Activated naive CD4-positive, alpha-beta T cell treated with anti-CD3 and anti-CD28 coated beads, Interleukin-2, amount 50 U/mL, for 72 hours (primary cell): ENCODE measurements around the gene PEX16. TPM values are rescaled to one million over a fixed set of nuclear protein-coding genes. Genes with fewer than 3 reads are reported as not detected.

ENCODE experiments used
- ATAC-seq, 2 donors: fragments of 150-1000 bp; cut with Tn5 transposase; 2 replicates each; pipeline ENCODE4 v1.10.0; 2021; ENCODE audit warnings: mild to moderate bottlenecking in 2 of 2, moderate library complexity in 2 of 2
- DNase-seq, 2 donors: peaks; one replicate each; pipeline ENCODE4 v3.0.0; 2021 to 2022; ENCODE audit warnings: low spot score in 2 of 2
- H3K27ac Mint-ChIP-seq, 2 donors: one replicate each; pipeline ENCODE4 v1.8.0; 2022; ENCODE audit warnings: mild to moderate bottlenecking in 2 of 2, mixed read lengths in 2 of 2
- H3K36me3 Mint-ChIP-seq, 2 donors: one replicate each; pipeline ENCODE4 v1.8.0; 2022; ENCODE audit warnings: mixed read lengths in 2 of 2
- H3K9me3 Mint-ChIP-seq, 2 donors: one replicate each; pipeline ENCODE4 v1.8.0; 2022; ENCODE audit warnings: mixed read lengths in 2 of 2
- total RNA-seq, 2 donors: library from RNA; stranded (reverse); gene quantifications; one replicate each; pipeline ENCODE4 v1.2.3, GENCODE V29; 2022

The PEX16 gene
- total RNA-seq, 2 donors from 2014 or later, result 33.9 to 39.4 TPM

DNA sequence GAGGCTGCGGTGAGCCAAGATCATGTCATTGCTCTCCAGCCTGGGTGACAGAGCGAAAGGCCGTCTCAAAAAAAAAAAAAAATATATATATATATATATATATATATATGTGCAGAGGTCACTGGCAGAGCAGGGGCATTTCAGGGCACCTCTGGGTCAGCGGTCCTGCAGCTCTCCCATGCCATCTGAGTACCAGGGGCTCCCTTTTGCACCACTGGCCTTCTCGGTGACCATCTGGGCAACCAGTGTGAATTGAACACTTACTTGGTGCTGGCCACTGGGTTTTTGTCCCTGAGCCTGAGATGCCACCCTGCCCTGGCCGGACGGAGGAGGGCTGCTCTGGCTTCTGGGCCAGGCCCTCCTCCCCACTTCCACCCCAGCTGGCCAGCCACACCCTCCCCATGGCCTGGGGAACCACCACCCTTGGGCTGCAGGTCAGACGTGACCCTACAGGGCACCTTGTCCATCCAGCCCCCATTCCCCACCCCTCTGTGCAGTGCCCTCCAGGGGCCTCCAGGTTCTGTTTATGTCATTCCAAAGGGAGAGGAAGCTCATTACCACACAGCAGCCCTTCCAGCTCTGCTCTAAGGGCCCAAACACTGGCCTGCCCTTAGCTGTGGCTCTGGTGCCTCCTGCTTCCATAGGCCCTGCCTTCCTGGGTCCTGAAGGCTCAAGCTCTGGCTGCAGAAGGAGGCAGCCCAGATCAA lies 22.0 kb downstream of the PEX16 start:
- no peak overlapping the region for H3K27ac Mint-ChIP-seq
- no peaks in the 10 kb centered on the region for H3K9me3 Mint-ChIP-seq
- peak in 1 of 2 donors; percentile 50 for DNase-seq
- H3K36me3 Mint-ChIP-seq, result no peaks in the 10 kb centered on the region
- no peak for ATAC-seq

DNA sequence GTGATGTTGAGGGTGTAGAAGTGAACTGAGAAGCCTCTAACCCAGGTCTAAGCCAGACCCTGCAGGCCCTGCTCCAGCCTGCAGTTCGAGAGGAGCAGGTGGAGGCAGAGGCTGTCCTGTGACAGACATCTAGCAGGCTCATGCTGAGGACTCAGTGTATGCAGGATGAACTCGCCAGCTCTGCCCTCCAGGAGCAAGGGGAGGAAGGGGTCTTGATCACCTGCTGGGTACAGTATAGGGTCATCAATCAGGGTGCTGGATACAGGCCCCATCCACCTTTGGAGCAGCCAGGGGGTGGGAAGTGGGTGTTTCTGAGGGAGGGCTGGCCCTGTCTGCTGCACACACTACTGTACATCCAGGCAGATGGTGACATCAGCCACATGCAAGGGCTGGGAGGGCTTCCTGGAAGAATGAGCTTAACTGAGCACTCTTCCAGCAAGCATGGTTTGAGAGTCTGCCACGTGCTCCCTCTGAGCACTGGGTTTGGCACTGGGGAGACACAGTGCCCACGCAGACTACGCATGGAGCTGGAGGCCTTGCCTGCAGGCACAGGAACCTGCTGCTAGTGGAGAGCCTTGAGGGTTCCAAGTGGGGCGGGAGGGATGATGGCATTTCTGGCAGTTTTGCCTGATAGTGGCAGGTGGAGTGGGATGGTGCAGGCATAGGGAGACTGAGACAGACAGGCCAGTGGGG lies 23.0 kb downstream of the PEX16 start:
- H3K9me3 Mint-ChIP-seq, result no peaks in the 10 kb centered on the region
- H3K36me3 Mint-ChIP-seq, result no peaks in the 10 kb centered on the region
- DNase-seq (no peak), ATAC-seq (no peak)
- no peak overlapping the region for H3K27ac Mint-ChIP-seq

DNA sequence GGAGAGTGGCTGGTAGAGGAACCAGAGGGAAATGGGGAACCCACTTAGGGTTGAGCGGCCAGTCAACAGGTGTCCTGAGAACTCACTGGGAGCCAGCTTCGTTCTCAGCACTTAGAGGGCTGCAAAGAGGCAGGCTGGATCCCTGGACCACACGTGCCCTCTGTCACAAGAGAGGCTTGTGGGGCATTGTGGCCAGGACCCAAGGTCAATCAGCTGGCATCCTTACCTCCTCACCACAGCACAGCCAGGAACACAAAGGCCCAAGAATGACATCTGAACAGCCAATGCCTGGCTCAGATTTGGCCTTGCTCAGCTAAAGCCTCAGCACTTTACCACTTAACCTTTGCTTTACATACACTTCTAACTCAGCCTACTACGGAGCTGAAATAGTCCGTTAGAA lies 24.8 kb downstream of the PEX16 start:
- Mint-ChIP-seq H3K27ac (no peak overlapping the region), H3K9me3 (no peaks in the 10 kb centered on the region), H3K36me3 (no peaks in the 10 kb centered on the region)
- ATAC-seq (no peak), DNase-seq (no peak)

DNA sequence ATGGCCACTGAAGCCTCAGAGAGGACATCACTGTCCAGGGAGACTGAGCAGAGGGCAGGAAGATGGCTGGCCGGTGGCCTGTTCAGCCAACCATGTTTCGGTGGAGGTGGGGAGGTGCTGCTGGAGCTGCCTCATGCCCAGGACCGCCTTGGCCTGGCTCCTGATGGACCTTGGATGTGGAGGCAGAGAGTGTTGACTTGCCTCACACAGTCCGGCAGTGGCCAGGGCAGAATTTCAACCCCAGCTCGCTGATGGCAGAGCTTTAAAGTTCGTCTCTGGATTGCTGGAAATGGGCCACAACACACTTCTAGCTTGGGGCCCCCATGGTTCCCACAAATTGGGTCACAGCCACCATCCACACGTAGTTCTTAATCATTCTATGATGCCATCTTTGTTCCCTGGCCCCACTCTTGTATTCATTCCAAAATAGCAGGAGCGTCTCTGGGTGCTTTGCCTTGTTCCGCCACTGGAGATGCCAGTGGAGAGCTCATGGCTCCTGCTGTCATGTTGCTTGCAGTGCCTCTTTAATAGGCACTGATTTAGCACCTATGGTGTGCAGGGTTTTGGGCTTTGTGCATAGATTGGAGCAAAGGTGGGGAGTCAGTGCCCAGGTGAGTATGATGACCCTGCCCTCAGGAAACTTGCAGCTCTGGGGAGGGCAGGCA lies 26.7 kb downstream of the PEX16 start:
- Mint-ChIP-seq H3K27ac (no peak overlapping the region), H3K9me3 (no peaks in the 10 kb centered on the region), H3K36me3 (no peaks in the 10 kb centered on the region)
- DNase-seq, result no peak
- ATAC-seq, result no peak

DNA sequence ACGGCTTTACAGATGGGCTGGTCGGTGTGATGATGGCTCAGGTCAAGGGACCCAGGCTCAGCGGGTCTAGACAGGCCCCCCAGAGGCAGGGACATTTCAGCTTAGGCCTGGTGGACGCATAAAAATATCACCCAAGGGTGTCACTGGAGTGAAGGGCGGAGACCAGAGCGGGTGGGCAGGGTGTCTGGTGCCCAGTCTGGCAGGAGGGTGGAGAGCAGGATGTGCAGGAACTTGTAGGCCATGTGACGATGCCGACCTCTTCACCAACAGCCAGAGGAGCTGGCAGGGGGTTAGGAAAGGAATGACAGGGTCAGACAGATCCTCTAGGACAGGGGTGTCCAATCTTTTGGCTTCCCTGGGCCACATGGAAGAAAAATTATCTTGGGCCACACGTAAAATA lies 27.7 kb downstream of the PEX16 start:
- Mint-ChIP-seq H3K36me3 (no peaks in the 10 kb centered on the region), H3K27ac (no peak overlapping the region), H3K9me3 (no peaks in the 10 kb centered on the region)
- DNase-seq (no peak), ATAC-seq (no peak)

DNA sequence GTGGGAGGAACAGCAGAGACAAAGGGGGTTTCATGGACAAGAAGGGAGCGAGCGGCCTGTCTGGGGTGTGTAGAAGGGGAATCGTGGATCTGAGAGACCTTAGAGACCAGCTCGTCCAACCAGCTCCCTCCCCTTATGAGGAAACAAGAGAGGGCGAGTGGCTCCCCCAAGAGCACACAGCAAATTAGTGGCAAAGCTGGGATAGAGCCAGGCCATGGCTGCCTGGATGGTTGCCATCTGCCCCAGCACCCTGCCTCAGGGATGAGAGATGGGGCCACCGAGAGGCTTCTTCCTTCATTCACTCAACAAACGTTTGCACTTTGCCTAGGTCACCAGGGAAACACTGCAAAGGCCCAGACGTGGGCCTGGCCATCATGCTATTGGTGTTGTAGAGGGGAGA lies 28.1 kb downstream of the PEX16 start:
- Mint-ChIP-seq H3K27ac (peak overlapping the region in 1 of 2 donors; percentile 50), H3K36me3 (no peaks in the 10 kb centered on the region), H3K9me3 (no peaks in the 10 kb centered on the region)
- DNase-seq, result no peak
- ATAC-seq, result no peak

DNA sequence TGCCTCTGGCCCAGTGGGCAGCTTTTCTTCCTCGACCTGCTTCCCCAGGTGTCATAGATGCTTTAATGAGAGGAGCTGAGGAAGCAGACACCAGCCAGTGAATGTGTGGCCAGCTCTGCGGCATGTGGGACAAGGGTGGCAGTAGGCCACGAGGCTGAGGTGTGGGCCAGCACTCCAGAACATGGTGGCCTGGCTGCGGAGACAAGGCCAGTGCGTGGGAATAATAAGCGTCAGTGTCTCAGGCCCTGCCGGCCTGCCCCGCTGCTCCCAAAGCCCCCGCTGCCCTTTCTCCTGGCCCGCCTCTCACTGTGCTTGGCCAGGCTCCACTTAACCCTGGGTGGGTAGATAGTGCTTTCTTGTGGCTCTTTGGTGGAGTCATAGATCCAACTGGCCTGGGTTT lies 30.1 kb downstream of the PEX16 start:
- Mint-ChIP-seq H3K36me3 (no peaks in the 10 kb centered on the region), H3K9me3 (no peaks in the 10 kb centered on the region), H3K27ac (no peak overlapping the region)
- no peak for DNase-seq
- no peak for ATAC-seq

DNA sequence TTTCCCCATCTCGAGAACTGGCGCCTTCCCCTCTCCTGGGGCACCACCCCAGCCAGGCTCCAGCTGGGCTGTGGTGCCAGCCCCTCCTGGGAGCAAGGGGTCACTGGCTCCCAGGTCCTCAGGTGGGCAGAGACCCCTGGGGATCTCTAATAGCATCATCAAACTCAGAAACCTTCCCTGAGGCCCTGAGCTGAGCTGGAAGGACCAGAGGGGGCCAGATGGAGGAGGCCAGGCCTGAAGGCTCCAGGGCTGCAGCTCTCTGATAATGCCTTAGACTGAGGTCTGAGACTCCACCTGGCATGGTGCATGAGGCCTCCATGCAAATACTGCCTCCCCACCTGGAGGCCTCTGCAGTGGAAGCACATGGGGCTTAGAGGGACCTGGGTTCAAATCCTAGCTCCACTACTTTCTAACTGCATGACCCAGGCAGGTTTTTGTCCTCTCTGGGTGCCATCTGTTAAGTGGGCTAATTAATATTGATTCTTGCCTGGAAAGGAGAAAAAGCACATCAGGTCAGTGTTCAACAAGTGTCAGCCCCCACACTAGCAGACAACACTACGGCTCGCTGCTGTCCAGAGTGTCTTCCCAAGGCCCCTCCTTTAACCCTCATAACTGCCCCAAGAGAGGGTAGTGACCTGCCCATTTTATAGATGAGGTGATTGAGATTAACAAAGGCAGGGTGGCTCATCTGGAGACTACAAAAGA lies 30.7 kb downstream of the PEX16 start:
- DNase-seq, result no peak
- no peak for ATAC-seq
- peak overlapping the region in 1 of 2 donors; percentile 40 for H3K27ac Mint-ChIP-seq
- H3K36me3 Mint-ChIP-seq, result no peaks in the 10 kb centered on the region
- no peaks in the 10 kb centered on the region for H3K9me3 Mint-ChIP-seq

DNA sequence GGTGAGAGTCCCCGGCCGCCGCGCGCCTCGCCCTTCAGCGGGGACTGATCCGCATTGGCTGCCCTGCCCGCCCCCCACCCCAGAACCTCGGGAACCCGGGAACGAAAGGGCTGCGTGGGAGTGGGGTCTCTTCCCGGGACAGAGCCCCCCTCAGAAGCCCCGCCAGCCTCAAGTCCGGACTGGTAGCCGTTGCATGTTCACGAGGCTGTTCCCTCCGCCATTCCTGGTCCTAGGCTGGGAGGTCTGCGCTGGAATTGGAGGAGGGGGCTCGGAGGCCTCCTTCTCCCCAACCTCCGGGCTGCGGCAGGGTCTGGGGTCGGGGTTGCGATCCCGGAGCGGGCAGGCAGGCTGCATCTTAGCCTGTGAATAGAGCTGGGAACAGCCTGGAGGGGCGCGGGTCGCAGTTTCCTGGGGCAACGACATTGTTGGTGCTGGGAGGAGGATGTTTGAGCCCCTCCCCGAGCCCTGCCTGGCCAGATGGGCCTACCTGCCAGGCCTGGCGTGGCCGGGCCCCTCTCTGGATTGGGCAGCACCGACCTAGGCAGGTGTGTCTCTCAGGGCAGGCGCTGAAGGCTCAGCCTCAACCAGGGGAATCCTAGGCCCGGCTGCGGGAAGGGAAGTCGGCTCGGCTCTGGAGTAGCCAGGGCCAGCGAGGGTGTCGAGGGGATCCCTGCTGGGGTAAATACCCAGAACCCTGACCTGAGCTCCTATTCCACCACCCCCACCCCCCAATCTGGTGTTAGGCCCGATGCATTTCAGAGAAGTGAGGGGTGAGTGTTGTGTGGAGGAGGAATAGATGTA lies 31.6 kb downstream of the PEX16 start:
- Mint-ChIP-seq H3K27ac (no peak overlapping the region), H3K9me3 (no peaks in the 10 kb centered on the region), H3K36me3 (no peaks in the 10 kb centered on the region)
- no peak for ATAC-seq
- no peak for DNase-seq

DNA sequence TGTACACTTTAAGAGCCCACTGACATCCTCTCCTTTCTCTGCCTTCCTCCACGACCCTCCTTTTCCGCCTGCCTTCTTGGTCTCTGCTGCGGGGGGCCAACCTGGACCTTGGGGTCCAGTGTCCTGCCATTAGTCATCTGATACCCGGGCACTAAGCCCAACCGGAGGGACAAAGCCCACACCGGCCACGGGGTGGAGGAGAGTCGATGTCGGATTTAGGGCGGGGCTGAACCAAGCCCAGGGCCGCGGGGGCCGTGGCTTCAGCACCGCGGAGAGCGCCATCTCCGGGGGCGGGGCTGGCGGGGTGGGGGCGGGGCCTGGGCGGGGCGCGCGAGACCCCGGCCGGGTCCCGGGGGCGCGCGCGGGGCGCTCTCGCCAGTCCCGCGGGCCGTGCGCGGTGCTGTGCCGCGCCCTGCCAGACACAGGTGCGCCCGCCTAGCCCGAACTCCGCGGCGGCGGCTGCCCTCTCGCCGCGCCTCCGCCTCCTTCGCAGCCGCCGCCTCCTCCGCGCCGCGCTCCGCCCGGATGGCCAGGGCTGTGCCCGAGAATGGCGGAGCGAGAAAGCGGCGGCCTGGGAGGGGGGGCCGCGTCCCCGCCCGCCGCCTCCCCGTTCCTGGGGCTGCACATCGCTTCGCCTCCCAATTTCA lies 32.3 kb downstream of the PEX16 start, which contains the start of gene MAPK8IP1:
TSS of gene MAPK8IP1 (plus strand) at position 378 of the 647 bp plus-strand sequence. CDS start at position 548, 170 bp downstream.
- H3K9me3 Mint-ChIP-seq, result no peaks in the 10 kb centered on the region
- peak within 1 kb of the TSS in 1 of 2 donors; percentile 21 for H3K27ac Mint-ChIP-seq
- peak in 1 of 2 donors; percentile 70 for DNase-seq
- H3K36me3 Mint-ChIP-seq, result peaks cover 0 to 4% of the 10 kb centered on the region in 2 donors
- ATAC-seq, result peak; percentile 74 to 85

DNA sequence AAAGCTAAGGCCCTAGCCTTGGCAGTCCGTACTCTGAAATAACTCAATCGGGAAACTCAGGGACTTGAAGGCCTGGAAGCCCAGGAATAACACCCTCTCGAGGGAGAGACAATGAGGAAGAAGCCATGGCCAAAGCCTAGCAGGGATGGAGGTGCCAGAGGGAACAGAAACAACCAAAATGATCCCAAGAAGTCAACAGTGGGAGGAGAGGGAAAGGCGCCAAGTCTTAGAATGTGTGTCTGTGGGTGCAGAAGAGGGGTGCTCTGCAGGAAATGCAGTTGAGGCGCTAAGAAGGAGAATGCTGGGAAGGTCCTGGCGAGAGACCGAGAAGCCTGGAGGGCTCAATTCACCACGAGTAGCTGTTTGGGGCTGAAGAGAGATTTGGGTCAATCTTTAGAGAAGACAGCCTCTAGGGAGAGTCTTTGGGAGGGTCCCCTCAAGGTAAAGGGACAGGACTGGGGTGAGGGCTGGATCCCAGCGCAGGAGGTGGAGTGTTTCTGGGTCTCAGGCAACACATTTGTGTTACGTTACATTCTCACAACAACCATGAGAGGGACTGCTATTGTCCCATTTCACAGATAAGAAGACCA lies 33.0 kb downstream of the PEX16 start:
- Mint-ChIP-seq H3K9me3 (no peaks in the 10 kb centered on the region), H3K36me3 (peaks cover 0 to 5% of the 10 kb centered on the region in 2 donors), H3K27ac (peak overlapping the region in 1 of 2 donors; percentile 21)
- no peak for DNase-seq
- ATAC-seq, result no peak

DNA sequence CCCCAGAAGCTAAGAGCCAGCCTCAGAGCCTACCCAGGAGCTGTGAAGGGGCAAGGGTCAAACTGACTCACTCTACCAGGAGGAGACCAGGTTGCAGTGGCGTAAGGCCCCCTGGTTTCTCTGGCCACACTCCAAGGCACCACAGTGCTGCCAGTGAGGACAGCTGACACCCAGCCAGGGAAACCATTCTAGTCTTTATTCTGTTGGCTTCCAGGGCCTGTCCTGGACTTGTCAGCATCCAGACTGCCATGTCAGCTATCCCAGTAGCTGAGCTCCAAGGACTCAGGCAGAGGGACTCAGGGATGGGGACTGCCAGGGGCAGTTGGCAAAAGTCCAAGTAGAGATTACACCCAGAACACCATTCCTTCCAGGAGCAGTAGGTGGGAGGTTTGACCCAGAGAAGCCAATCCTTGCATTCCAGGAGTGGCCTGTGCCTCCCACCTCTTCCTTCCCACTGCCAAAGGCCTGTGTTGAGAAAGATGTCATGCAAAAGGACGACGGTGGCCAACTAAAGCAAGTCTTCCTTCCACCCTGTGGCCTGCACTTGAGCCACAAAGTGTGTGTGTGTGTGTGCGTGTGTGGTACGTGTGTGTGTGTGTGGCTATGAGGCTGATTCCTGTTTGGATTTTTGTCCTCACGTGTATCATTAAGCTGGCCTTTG lies 35.8 kb downstream of the PEX16 start:
- Mint-ChIP-seq H3K36me3 (peaks cover 0 to 5% of the 10 kb centered on the region in 2 donors), H3K9me3 (no peaks in the 10 kb centered on the region), H3K27ac (no peak overlapping the region)
- no peak for ATAC-seq
- DNase-seq, result no peak

DNA sequence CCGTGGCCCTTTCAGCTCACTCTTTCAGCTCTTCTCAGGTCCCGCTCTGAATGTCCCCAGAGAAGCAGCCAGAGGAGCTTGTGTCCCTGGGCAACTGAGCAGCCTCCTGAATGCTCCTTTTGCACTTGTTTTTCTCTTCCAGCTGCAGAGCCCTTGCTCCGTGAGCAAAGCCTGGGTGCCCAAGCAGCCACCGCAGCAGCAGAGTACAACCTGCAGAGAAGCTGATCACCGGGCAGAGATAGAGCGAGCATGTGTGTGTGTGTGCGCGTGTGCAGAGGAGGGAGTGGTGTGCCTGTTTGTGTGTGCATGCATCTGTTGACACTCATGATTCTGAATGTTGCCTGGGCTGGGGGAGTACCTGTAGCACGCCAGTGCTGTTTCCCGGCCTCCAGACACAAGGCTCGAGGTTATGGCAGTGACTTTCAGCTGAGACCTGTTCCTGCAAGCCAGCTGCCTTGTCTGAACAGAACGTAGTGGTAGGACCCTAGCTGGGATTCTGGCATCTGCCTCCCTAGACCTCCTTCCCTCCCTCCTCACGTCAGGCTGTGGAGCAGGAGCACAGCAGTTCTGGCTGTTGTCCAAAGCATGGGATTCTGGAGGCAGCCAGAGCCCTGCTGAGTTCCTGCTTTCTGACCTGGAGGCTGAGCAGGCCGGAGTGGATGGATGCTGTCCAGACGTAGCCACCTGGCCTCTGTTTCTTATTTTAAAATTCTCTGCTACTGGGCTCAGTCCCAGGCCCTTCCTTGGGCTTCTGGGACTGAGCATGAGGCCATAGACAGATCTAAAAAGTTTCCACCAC lies 36.7 kb downstream of the PEX16 start:
- peaks cover 0 to 5% of the 10 kb centered on the region in 2 donors for H3K36me3 Mint-ChIP-seq
- no peaks in the 10 kb centered on the region for H3K9me3 Mint-ChIP-seq
- DNase-seq (no peak), ATAC-seq (no peak)
- H3K27ac Mint-ChIP-seq, result no peak overlapping the region
